ENCODE measurements around the gene CHURC1. TPM values are rescaled to one million over a fixed set of nuclear protein-coding genes. Genes with fewer than 3 reads are reported as not detected.

The CHURC1 gene
- polyA plus RNA-seq, 1 donor (not counting 4 experiments of a cell fraction or from before 2014, with no cell fraction given): 126 TPM

DNA sequence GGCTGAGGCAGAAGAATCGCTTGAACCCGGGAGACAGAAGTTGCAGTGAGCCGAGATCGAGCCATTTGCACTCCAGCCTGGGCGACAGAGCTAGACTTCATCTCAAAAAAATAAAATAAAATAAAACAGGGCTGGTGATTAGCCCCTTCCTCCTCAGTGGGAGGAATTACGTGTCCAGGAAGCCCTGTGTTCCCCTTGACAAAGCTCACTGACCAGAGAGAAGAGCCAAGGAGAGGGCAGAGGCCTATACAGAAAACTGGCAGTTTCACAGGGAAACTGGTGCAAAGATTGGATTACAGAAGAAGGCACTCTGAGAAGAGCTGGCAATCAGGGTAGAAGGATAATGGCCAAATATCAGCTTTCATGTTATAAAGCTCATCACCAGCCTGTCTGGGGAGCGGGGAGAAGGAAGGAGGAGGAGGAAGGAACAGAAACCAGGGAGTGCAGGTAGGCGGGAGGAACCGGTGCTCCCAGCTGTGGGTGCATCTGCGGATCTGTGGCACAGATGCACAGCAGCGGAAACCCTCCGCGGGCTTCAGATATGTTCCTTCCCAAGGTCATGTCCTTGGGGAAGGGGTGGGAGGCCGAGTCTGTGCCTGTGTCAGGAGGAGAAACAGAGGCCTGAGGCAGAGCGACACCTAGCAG, 51.2 kb downstream of the CHURC1 start:
- Histone ChIP-seq H3K27ac (ENCODE audit: control insufficient read depth, insufficient read depth, low read length) (no peak overlapping the region), H3K9me3 (ENCODE audit: control insufficient read depth, low read depth, low read length) (no peaks in the 10 kb centered on the region), H2AFZ (ENCODE audit: control insufficient read depth, low read length) (no peak overlapping the region), H3K4me1 (ENCODE audit: control insufficient read depth, extremely low read depth, insufficient read depth, low read length) (peaks cover 4% of the 10 kb centered on the region), H3K4me2 (ENCODE audit: control insufficient read depth, extremely low read depth, insufficient read depth, low read depth, low read length) (no peak overlapping the region), H3K4me3 (ENCODE audit: control insufficient read depth in 2 of 3, extremely low read depth in 1 of 3, insufficient read depth in 2 of 3, low read depth in 1 of 3, low read length in 3 of 3) (no peak overlapping the region), H3K36me3 (ENCODE audit: control insufficient read depth in 2 of 2, extremely low read depth in 1 of 2, insufficient read depth in 2 of 2, low read length in 2 of 2) (no peaks in the 10 kb centered on the region), H3K9ac (ENCODE audit: control insufficient read depth, extremely low read depth, insufficient read depth, low read length) (no peak overlapping the region), H3K27me3 (ENCODE audit: control insufficient read depth, extremely low read depth, insufficient read depth, low read length) (no peaks in the 10 kb centered on the region), H4K20me1 (ENCODE audit: control insufficient read depth, extremely low read depth, insufficient read depth, low read length) (no peaks in the 10 kb centered on the region), H3K79me2 (ENCODE audit: control insufficient read depth, insufficient read depth, low read length) (no peaks in the 10 kb centered on the region), H3K9me1 (ENCODE audit: control insufficient read depth, extremely low read depth, insufficient read depth, low read length) (peaks cover 2% of the 10 kb centered on the region)
- DNase-seq (ENCODE audit: low read depth, low spot score) (no peak), FAIRE-seq (no peak)
- TF ChIP-seq, protein P1, sequence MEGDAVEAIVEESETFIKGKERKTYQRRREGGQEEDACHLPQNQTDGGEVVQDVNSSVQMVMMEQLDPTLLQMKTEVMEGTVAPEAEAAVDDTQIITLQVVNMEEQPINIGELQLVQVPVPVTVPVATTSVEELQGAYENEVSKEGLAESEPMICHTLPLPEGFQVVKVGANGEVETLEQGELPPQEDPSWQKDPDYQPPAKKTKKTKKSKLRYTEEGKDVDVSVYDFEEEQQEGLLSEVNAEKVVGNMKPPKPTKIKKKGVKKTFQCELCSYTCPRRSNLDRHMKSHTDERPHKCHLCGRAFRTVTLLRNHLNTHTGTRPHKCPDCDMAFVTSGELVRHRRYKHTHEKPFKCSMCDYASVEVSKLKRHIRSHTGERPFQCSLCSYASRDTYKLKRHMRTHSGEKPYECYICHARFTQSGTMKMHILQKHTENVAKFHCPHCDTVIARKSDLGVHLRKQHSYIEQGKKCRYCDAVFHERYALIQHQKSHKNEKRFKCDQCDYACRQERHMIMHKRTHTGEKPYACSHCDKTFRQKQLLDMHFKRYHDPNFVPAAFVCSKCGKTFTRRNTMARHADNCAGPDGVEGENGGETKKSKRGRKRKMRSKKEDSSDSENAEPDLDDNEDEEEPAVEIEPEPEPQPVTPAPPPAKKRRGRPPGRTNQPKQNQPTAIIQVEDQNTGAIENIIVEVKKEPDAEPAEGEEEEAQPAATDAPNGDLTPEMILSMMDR (optimal IDR thresholded peaks at IDR 0.05 in 1 of 3, IDR thresholded peaks at IDR 0.05 in 1 of 3, conservative IDR thresholded peaks at IDR 0.05 in 1 of 3; ENCODE audit: extremely low read depth in 1 of 3, insufficient read depth in 2 of 3, low read length in 3 of 3): no peak
- TF ChIP-seq EZH2 (IDR thresholded peaks at IDR 0.05; ENCODE audit: low read length): no peak
- dilution Hi-C loops (cut with MboI; ENCODE audit: extremely low pct_ligation_motif_present, low sequenced_read_pairs): no loop called here

- Histone ChIP-seq H2AFZ (ENCODE audit: control insufficient read depth, low read length) (no peak overlapping the region), H3K9me1 (ENCODE audit: control insufficient read depth, extremely low read depth, insufficient read depth, low read length) (peaks cover 2% of the 10 kb centered on the region), H3K9me3 (ENCODE audit: control insufficient read depth, low read depth, low read length) (no peaks in the 10 kb centered on the region), H3K9ac (ENCODE audit: control insufficient read depth, extremely low read depth, insufficient read depth, low read length) (no peak overlapping the region), H3K4me1 (ENCODE audit: control insufficient read depth, extremely low read depth, insufficient read depth, low read length) (no peaks in the 10 kb centered on the region), H3K4me2 (ENCODE audit: control insufficient read depth, extremely low read depth, insufficient read depth, low read depth, low read length) (no peak overlapping the region), H3K79me2 (ENCODE audit: control insufficient read depth, insufficient read depth, low read length) (no peaks in the 10 kb centered on the region), H3K36me3 (ENCODE audit: control insufficient read depth in 2 of 2, extremely low read depth in 1 of 2, insufficient read depth in 2 of 2, low read length in 2 of 2) (no peaks in the 10 kb centered on the region), H3K27me3 (ENCODE audit: control insufficient read depth, extremely low read depth, insufficient read depth, low read length) (no peaks in the 10 kb centered on the region), H3K4me3 (ENCODE audit: control insufficient read depth in 2 of 3, extremely low read depth in 1 of 3, insufficient read depth in 2 of 3, low read depth in 1 of 3, low read length in 3 of 3) (no peak overlapping the region), H4K20me1 (ENCODE audit: control insufficient read depth, extremely low read depth, insufficient read depth, low read length) (no peaks in the 10 kb centered on the region), H3K27ac (ENCODE audit: control insufficient read depth, insufficient read depth, low read length) (no peak overlapping the region)
- TF ChIP-seq, protein P1 (optimal IDR thresholded peaks at IDR 0.05 in 1 of 3, IDR thresholded peaks at IDR 0.05 in 1 of 3, conservative IDR thresholded peaks at IDR 0.05 in 1 of 3; ENCODE audit: extremely low read depth in 1 of 3, insufficient read depth in 2 of 3, low read length in 3 of 3): no peak
- no peak for TF ChIP-seq EZH2 (IDR thresholded peaks at IDR 0.05; ENCODE audit: low read length)
- DNase-seq (ENCODE audit: low read depth, low spot score) (no peak), FAIRE-seq (no peak)
- dilution Hi-C loops (cut with MboI; ENCODE audit: extremely low pct_ligation_motif_present, low sequenced_read_pairs): no loop called here
These were observed 52.7 kb downstream of the CHURC1 start for GRCh38 chr14:64966976-64967375.

Measured in keratinocyte (primary cell).